ENCODE measurements around the gene SLC29A1. TPM values are rescaled to one million over a fixed set of nuclear protein-coding genes. Genes with fewer than 3 reads are reported as not detected.

Gene SLC29A1
- total and polyA plus RNA-seq, 9 of the 15 experiments (the other 6 are each of a cell fraction or from before 2014, with no cell fraction given), result 18.9 to 170 (median 57.7) TPM

DNA sequence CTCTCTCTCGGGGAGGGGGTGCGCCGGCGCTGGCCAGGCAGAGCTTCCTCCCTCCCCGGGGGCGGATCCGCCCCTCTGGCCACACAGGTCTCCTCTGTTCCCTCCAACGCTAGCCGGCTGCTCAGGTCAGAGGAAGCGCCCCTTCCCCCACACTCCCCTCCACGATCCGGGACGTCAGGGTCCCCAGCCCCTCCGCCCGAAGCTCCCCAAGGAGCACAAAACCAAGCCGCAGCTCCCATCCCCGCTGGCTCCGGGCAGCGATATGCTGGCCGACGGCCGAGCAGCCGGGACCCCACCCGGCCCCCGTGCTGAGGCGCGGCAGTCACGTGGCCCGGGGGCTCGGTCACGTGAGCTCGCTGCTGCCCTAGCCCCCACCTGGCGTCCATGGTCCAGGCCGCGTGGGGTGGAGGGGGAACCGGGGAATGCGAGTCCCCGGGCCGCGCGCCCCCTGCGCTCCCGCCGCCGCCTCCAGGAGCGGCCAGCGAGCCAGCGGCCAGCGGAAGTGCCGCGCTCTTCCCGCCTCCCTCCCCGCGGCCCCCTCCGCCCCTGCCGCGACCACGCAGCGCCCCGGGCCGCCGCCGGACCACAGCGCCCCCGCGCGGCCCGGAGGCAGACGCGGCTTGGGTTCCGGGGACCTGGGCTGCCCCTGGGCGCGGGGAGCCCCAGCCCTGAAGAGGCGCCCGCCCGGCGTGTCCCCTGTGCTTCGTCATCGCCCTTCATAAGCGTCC, 33.8 kb downstream of the SLC29A1 start, which contains the start of gene SLC35B2 (continued):
- TF ChIP-seq, protein P1, sequence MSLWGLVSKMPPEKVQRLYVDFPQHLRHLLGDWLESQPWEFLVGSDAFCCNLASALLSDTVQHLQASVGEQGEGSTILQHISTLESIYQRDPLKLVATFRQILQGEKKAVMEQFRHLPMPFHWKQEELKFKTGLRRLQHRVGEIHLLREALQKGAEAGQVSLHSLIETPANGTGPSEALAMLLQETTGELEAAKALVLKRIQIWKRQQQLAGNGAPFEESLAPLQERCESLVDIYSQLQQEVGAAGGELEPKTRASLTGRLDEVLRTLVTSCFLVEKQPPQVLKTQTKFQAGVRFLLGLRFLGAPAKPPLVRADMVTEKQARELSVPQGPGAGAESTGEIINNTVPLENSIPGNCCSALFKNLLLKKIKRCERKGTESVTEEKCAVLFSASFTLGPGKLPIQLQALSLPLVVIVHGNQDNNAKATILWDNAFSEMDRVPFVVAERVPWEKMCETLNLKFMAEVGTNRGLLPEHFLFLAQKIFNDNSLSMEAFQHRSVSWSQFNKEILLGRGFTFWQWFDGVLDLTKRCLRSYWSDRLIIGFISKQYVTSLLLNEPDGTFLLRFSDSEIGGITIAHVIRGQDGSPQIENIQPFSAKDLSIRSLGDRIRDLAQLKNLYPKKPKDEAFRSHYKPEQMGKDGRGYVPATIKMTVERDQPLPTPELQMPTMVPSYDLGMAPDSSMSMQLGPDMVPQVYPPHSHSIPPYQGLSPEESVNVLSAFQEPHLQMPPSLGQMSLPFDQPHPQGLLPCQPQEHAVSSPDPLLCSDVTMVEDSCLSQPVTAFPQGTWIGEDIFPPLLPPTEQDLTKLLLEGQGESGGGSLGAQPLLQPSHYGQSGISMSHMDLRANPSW (CRISPR knock-in tag; IDR thresholded peaks at IDR 0.05), result no peak
- TF ChIP-seq, protein P2, sequence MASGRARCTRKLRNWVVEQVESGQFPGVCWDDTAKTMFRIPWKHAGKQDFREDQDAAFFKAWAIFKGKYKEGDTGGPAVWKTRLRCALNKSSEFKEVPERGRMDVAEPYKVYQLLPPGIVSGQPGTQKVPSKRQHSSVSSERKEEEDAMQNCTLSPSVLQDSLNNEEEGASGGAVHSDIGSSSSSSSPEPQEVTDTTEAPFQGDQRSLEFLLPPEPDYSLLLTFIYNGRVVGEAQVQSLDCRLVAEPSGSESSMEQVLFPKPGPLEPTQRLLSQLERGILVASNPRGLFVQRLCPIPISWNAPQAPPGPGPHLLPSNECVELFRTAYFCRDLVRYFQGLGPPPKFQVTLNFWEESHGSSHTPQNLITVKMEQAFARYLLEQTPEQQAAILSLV (tag; IDR thresholded peaks at IDR 0.05), result no peak
- TF ChIP-seq ZBTB17 (CRISPR knock-in tag; IDR thresholded peaks at IDR 0.05) (0 out of 2 replicates have a peak, but pooled peaks have one; percentile 50), KDM1A (IDR thresholded peaks at IDR 0.05) (no peak), ETV6 (IDR thresholded peaks at IDR 0.05; ENCODE audit: borderline replicate concordance in 1 of 2, low read depth in 2 of 2, low read length in 1 of 2) (no peak), ETV6 (CRISPR knock-in tag; IDR thresholded peaks at IDR 0.05; ENCODE audit: borderline replicate concordance) (no peak), RHOXF2B (CRISPR knock-in tag; conservative IDR thresholded peaks at IDR 0.05) (no peak), ZNF354B (CRISPR knock-in tag; IDR thresholded peaks at IDR 0.05) (no peak), TCFL5 (CRISPR knock-in tag; conservative IDR thresholded peaks at IDR 0.05) (no peak), CBFA2T3 (IDR thresholded peaks at IDR 0.05) (peak; percentile 25; the same call in 1 of the 2 replicates), EGR1 (conservative IDR thresholded peaks at IDR 0.05) (peak; percentile 89), ILK (tag; IDR thresholded peaks at IDR 0.05; ENCODE audit: borderline replicate concordance, low read depth) (no peak), ZNF184 (CRISPR knock-in tag; IDR thresholded peaks at IDR 0.05) (no peak), KLF1 (tag; IDR thresholded peaks at IDR 0.05) (0 out of 2 replicates have a peak, but pooled peaks have one; percentile 22), ETV5 (CRISPR knock-in tag; IDR thresholded peaks at IDR 0.05; ENCODE audit: low read depth) (0 out of 2 replicates have a peak, but pooled peaks have one; percentile 65), HEY1 (CRISPR knock-in tag; IDR thresholded peaks at IDR 0.05; ENCODE audit: borderline replicate concordance) (no peak)
- TF ChIP-seq, protein P3, sequence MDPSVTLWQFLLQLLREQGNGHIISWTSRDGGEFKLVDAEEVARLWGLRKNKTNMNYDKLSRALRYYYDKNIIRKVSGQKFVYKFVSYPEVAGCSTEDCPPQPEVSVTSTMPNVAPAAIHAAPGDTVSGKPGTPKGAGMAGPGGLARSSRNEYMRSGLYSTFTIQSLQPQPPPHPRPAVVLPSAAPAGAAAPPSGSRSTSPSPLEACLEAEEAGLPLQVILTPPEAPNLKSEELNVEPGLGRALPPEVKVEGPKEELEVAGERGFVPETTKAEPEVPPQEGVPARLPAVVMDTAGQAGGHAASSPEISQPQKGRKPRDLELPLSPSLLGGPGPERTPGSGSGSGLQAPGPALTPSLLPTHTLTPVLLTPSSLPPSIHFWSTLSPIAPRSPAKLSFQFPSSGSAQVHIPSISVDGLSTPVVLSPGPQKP (CRISPR knock-in tag; IDR thresholded peaks at IDR 0.05), result no peak
- TF ChIP-seq, protein P4, sequence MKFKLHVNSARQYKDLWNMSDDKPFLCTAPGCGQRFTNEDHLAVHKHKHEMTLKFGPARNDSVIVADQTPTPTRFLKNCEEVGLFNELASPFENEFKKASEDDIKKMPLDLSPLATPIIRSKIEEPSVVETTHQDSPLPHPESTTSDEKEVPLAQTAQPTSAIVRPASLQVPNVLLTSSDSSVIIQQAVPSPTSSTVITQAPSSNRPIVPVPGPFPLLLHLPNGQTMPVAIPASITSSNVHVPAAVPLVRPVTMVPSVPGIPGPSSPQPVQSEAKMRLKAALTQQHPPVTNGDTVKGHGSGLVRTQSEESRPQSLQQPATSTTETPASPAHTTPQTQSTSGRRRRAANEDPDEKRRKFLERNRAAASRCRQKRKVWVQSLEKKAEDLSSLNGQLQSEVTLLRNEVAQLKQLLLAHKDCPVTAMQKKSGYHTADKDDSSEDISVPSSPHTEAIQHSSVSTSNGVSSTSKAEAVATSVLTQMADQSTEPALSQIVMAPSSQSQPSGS (CRISPR knock-in tag; IDR thresholded peaks at IDR 0.05), result no peak
- TF ChIP-seq, protein P5, sequence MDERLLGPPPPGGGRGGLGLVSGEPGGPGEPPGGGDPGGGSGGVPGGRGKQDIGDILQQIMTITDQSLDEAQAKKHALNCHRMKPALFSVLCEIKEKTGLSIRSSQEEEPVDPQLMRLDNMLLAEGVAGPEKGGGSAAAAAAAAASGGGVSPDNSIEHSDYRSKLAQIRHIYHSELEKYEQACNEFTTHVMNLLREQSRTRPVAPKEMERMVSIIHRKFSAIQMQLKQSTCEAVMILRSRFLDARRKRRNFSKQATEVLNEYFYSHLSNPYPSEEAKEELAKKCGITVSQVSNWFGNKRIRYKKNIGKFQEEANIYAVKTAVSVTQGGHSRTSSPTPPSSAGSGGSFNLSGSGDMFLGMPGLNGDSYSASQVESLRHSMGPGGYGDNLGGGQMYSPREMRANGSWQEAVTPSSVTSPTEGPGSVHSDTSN (CRISPR knock-in tag; IDR thresholded peaks at IDR 0.05; ENCODE audit: low read depth), result no peak
- TF ChIP-seq, protein P5 (tag; conservative IDR thresholded peaks at IDR 0.05; ENCODE audit: low read depth), result no peak
